GM19438 (cell line): ENCODE data around the gene ADPRHL1.

Source experiments
- ATAC-seq: cut with Tn5 transposase; IDR thresholded peaks from one replicate; pipeline ENCODE4 v1.9.1; 2021; ENCODE audit warnings: low read depth; ENCODE audit not compliant: unreplicated experiment

The ADPRHL1 gene

DNA sequence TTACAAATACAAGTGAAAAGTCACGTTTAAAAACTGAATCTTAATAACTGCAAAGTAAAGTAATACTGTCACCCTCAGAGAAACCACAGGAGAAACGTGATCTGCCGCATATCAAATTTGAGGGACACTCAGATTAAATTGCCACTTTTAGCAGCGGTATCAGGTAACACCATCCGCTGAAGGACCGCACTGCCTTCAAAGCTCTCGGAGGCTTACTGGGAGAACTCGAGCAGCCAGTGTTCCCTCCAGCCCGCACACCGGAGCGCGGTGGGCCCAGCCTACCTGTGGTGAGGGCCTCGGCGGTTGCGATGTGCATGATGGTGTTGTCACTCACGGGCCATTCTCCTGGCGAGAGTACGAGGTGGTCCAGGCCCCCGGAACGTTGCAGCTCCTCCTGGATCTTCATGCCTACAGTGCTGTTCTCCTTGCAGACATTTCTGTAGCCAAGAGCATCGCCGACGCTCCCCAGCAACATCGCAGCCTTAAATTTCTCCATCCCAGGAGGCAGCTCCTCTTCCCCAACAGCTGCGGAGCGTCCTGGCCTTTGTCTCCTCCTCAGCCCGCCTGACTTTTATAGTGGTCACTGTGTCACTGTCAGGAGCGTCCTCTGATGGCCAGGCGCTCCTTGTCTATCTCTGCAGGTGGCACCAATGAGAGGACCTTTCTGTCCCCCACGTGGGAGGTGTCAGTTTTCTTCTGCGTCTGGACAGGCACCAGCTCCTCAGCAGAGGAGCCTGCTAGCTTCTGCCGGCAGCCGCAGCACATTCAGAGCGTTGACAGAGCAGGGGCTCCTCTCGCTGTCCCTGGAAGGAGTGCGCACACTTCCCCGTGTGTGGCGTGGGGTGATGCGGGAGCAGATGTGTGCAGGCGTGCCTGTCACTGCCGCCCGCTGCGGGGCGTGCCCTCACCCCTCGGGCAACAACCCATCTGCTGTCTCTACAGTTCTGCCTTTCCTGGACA is at the start of gene ADPRHL1:
TSS of gene ADPRHL1 (minus strand) at position 547 of the 960 bp plus-strand sequence. CDS start at position 496, 51 bp downstream.
- ATAC-seq, result no peak

DNA sequence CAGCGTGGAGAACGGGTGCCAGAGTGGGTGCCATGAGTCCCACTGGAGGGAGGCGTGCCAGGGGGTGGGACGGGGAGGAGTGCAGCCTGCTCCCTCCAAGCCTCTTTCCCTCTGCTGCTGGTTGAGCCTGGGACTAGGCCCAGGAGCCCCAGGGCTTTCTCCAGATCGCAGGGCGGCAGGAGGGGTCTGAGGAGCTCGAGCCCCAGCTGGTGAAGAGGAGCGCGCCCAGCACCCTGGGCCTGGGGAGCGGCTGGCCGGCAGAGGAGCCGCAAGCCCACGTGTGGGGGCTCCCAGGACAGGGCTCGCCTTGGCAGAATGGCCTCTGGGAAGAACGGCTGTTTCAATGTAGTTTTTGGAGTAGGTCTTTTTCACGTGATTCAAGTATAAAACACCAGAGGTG is 49.4 kb upstream of the ADPRHL1 start:
- no peak for ATAC-seq

DNA sequence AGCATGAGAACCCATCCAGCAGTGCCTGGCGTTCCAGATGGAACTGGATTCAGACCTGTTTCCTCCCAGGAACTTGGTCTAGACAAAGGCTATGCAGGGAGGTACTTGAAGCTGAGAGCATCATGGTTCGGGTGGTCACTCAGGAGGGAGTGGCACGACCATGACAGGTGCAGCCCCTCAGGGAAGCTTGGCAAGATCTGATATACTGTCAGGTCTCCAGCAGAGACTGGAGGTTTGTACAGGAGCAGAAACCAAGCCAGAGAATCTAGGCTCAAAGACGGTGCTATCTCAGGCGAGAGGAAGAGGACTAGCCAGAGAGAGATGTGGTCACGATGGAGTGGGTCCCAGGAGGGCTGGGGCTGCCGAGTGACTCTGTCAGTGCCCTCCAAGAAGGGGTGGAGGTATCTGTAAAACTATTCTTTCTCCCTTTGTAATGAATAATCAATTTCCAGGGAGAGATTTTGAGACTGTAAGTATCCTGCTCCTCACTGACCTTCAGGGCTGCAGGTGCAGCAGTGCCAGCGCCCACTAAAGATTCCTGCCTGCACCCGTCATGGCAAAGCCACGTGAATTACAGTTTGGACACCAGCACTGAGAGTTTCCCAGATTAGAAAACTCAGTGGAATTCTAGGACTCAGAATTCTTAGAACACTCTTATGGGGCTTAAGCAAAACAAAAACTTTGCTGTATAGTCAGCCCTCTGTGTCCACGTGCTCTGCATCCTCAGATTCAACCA is 47.4 kb upstream of the ADPRHL1 start:
- no peak for ATAC-seq

DNA sequence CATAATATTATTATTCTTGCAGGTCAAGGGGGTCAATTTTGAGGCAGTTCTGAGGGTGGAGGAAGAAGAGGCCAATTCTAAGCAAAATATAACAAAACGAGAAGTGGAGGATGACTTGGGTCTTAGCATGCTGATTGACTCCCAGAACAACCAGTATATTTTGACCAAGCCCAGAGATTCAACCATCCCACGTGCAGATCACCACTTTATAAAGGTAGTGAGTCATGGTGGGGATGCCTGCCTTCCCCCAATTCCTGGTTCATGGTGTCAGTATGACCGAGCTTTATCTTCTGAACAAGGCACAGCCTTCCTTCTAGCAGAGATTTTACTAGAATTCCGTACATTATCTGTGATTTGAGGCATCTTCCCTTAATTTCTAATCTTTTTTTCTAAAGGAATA is 46.6 kb upstream of the ADPRHL1 start:
- ATAC-seq, result no peak

DNA sequence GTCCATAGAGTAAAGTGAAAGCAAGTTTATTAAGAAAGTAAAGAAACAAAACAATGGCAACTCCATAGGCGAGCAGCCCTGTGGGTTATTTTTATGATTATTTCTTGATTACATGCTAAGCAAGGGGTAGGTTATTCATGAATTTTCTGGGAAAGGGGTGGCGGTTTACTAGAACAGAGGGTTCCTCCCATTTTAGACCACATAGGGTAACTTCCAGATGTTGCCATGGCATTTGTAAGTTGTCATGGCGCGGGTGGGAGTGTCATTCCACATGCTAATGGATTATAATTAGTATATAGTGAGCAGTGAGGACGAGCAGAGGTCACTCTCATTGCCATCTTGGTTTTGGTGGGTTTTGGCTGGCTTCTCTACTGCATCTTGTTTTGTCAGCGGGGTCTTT is 45.6 kb upstream of the ADPRHL1 start:
- ATAC-seq, result no peak

DNA sequence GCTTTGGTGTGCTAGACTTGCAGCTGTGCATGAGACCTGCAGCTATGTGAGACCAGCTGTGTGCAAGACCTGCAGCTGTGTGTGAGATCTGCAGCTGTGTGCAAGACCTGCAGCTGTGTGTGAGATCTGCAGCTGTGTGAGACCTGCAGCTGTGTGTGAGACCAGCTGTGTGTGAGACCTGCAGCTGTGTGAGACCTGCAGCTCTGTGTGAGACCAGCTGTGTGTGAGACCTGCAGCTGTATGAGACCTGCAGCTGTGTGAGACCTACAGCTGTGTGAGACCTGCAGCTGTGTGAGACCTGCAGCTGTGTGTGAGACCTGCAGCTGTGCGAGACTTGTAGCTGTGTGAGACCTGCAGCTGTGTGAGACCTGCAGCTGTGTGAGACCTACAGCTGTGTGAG is 43.9 kb upstream of the ADPRHL1 start:
- no peak for ATAC-seq

DNA sequence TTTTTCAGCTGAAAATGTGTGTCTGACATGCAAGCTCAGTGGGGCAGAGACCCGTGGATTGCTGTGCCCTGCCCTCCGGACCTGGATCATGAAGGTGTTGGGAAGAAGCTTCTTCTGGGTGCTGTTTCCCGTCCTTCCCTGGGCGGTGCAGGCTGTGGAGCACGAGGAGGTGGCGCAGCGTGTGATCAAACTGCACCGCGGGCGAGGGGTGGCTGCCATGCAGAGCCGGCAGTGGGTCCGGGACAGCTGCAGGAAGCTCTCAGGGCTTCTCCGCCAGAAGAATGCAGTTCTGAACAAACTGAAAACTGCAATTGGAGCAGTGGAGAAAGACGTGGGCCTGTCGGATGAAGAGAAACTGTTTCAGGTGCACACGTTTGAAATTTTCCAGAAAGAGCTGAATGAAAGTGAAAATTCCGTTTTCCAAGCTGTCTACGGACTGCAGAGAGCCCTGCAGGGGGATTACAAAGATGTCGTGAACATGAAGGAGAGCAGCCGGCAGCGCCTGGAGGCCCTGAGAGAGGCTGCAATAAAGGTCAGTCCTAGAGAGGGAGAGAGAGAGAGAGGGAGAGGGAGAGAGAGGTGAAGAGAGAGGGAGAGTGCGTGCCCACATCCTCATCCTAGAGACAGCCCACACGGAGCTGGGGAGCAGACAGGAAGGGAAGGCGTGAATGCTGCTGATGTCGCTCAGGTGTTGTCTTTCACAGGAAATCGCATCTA is 42.4 kb upstream of the ADPRHL1 start:
- no peak for ATAC-seq

DNA sequence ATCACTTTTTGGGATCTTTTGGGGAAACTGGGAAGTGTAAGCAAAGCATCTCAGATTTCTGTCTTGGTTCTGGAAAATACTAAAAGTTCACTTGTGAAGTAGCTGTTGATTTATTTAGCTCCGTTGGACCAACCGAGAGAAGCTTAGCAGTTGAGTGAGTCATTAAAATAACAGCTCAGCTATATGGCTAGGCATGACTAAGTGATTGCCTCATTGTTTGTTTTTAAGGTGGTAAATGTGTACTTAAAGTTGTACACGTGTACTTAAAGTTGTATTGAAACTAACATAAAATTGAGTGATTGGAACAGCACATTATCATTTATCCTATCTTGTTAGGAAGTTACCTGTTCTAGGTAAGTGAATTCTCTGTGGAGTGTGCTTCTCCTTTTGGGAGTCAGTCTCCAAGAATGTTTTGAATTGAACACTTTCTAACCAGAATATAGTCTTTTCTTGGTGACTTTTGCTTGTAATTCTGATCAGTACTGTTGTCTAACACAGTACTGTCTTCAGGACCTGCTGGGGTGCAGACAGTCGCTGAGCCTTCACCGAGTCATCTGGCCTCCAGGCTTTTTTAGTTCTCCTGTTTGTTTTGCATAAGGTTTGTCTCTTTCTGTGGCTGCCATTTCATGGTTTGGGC is 40.1 kb upstream of the ADPRHL1 start:
- ATAC-seq, result no peak

DNA sequence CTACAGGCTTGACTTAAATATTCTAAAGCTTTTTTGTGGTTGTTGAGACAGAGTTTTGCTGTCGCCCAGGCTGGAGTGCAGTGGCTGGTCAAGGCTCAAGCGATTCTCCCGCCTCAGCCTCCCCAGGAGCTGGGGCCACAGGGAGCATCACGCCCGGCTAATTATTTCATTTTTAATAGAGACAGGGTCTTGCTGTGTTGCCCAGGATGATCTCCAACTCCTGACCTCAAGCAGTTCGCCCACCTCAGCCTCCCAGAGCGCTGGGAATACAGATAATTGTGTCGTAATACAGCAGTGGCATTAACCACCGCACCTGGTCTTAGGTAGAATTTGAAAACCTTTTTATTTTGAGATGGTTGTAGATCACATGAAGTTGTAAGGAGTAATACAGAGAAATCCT is 38.7 kb upstream of the ADPRHL1 start:
- no peak for ATAC-seq

DNA sequence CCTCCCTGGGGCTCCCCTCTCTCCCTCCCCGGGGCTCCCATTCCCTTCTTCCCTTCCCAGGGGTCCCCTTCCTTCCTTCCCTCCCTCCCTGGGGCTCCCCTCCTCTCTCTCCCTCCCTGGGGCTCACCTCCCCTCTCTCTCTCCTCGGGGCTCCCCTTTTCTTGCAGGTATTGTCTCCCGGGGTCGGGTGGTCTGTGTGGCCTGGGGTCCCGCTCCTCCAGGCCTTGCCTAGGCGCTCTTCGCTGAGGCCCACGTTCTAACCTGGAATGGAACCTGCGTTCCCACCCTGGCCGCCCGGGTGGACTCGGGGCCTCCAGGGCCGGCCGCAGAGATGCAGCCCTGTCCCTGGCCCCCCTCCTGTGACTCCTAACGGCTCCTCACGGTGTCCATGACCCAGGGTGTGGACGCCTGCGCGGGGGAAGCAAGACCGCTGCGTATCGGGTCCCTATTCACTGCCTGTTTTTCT is 38.2 kb upstream of the ADPRHL1 start:
- ATAC-seq, result no peak

DNA sequence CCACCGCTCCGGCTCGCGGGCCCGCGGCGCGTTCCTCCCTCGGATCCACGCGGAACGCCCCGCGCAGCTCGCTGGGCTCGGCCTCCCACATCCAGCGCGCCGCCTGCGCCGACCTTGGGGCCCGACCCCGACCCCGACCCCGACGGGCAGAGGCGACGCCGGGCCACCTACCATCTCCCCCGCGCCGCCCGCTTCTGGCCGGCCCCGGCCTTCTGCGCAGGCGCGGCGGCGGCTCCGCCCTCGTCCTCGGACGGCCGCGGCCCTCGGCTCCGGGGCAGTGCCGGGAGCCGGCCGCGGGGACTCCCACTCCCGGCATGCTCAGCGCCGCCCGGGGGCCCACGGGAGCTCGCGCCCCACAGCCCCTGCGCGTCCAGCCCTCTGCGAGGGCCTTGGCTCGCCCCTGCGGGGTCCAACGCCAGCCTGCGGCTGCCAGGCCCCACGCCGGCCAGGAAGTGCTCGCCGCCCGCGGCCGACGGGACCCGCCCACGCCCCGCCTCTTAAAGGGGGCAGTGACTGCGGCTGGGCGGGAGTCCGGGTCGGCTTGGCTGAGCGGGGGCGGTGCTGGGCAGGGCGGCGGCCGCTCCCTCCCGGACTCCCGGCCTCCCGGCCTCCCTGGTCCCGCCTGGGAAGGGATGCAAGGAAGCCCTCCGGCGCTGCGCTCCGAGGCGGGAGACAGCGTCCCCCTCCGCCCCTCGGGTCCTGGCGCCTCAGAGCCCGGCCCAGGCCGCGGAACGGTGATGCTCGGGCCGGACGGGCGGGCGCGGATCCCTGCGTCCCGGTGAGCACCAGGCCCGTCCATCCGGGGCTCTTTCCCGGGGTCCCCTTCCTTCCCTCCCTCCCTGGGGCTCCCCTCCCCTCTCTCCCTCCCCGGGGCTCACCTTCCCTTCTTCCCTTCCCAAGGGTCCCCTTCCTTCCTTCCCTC is 37.5 kb upstream of the ADPRHL1 start, which contains the start of gene DCUN1D2:
TSS of gene DCUN1D2 (minus strand) at position 216 of the 922 bp plus-strand sequence. CDS start at position 174, 42 bp downstream.
- peak; percentile 74 for ATAC-seq

DNA sequence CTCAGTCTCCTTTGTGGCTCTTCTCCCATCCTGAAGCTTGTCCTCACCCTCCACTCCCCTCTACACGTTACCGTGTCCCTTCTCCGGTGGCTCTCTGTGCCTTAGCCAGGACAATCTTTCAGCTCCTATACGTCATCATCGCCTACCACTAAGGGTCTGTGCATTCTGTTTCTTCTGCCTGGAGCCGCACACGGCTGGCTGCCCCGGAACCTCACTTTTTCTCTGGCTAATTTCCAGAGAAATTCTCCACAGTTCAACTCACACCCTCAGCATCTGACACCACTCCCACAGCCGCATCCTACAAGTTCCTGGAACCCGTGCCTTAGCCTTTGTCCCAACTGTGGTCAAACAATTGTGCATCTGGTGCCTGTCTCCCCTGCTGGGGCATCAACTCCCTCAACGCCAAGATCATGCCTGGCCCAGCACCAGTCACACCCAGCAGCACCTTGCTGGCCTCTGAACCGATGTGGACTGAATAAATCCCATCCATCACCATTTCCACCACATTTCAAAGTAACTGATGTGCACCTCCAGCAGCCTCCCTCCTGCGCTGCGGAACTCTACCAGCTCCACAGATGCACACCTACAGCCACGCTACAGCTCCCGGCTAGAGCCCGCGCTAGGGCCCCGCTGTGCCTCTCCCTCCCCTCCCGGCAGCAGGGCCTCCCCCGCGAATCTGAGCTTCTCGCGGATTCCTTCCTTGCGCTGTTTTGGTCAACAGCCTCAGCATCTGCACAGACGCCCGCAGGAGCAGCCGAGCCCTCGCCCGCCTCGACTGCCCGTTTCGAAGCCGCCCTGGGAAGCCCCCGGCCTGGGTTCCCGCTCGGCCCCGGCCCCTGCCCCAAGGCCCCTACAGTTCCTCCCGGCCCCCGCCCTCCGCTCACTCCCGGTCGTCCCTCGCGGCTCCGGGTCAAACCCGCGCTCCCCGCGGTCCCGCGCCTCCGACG is 36.5 kb upstream of the ADPRHL1 start:
- ATAC-seq, result peak; percentile 20

DNA sequence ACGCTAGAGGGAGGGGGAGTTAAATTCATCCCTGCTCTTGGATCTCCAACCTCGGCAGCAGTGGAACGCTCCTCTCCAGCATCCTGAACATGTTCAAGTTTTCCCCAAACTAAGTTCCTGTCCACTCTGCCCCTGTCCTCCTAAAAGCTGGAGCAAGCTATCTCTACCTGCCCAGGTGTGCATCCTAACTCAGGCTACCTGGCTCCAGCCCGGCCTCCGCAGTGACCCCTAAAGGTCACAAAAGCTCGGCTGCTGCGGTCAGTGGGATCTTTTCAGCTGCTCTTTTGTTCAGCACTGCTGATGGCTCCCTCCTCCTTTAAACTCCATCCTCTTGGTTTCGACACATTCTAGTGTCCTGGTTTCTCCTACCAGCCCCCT is 35.9 kb upstream of the ADPRHL1 start:
- no peak for ATAC-seq

DNA sequence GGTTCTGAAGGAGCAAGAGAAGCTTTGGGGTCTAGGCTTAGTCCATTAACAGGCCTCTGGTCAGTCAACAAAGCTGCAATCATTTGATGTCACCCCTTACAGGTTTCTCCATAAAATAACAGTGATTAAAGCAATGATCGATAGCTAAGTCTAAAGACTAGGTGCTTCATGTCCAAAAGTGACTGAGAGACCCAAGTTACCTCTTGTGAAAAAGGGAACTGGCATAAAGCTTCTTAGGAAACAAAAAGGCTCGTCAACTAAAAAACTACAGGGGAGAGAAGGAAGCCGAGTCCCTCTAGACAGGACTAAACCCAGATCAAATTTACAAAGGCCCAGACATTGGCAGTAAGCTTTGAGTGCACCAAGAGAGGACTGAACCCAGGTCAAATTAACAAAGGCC is 35.0 kb upstream of the ADPRHL1 start:
- no peak for ATAC-seq

DNA sequence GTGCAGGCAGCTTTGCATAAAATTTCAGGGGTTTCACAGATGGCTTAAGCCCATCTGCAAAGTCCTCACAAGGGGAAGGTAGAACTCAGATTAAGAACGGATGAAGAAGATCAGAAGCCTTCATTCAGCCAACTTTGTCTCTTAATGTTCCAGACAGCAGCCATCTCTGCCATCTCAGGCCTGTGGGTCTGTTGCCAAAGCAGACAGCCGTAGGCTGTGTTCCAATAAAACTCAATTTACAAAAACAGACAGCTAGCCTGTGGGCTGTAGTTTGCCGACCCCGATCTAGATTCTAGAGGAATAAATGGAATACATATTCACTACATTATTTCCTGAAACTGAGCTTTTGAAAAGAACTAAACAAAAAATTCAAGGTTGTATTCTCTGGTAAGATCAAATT is 33.4 kb upstream of the ADPRHL1 start:
- ATAC-seq, result no peak

DNA sequence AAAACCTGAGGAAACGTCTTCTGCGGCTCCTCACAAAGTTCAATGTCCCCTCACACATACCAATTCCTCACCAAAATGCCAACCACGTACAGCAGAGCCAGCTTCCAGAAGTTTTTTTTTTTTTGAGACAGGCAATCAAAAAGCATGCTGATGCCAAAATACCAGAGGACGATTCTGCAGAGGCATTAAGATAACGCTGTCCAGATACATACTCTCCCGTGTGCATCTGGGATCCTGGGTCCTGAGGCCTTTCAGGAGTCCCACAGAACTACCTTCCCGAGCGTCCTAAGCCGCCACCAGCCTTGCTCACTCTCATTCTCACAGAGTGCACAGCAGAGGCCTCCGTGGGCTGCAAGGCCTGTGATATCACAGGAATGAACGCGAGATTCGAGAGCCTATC is 32.3 kb upstream of the ADPRHL1 start:
- ATAC-seq, result no peak

DNA sequence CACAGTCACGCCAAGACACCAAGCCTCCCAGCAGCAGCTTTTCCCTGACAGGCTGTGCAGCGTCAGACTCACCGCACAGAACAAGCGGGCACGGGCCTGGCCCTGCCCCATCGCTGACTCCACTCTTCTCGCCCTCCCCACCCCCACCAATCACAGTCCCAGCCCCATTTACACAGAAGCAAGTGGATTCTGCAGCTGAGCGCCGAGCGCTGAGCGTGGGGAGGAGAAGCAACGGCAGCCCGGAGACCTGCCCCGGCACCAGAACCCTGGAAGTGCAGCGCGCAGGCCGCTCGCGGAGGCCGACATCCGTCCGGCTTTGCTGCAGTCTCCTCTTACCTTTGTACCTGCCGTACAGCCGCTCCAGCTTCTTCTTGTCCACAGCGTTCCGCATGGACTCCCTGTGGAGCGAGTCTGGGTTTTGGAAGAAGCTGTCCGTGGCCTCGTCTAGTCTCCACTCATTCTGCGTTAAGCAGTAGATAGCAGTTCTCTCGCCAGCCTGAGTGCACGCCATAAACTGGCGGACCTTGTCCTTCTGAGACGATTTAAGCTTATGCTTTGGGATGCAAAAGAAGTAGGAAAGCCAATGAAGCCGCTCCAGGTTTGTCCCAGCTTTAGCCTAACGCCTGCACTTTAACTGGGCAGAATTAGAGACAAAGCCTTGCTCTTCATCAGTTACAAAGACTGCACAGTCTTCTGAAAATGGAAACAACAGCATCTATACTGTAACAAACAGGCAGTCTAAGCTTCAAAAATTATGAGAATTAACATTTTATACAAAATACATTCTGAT is 30.4 kb upstream of the ADPRHL1 start:
- ATAC-seq, result no peak
